ENCODE results near the gene TUG1.

- TF ChIP-seq CTCF (IDR thresholded peaks at IDR 0.05) = no peak
- no peak for TF ChIP-seq POLR2A (IDR thresholded peaks at IDR 0.05)
These were observed 28.2 kb upstream of the TUG1 start for GRCh38 chr22:30940685-30941362.
